NCI-H510A treated with DMSO at 0.1 percent for 48 hours (cell line): ENCODE measurements around the gene ATR.
"Not testable (repeated sequence)": the region's sequence is repeated elsewhere in the genome, so short reads cannot be mapped to it uniquely, and the experiment has no call there.

ENCODE experiments used
- DNase-seq: peaks from one replicate; lab custom pipeline; 2025; lab: John Stamatoyannopoulos, UW

The ATR gene

DNA sequence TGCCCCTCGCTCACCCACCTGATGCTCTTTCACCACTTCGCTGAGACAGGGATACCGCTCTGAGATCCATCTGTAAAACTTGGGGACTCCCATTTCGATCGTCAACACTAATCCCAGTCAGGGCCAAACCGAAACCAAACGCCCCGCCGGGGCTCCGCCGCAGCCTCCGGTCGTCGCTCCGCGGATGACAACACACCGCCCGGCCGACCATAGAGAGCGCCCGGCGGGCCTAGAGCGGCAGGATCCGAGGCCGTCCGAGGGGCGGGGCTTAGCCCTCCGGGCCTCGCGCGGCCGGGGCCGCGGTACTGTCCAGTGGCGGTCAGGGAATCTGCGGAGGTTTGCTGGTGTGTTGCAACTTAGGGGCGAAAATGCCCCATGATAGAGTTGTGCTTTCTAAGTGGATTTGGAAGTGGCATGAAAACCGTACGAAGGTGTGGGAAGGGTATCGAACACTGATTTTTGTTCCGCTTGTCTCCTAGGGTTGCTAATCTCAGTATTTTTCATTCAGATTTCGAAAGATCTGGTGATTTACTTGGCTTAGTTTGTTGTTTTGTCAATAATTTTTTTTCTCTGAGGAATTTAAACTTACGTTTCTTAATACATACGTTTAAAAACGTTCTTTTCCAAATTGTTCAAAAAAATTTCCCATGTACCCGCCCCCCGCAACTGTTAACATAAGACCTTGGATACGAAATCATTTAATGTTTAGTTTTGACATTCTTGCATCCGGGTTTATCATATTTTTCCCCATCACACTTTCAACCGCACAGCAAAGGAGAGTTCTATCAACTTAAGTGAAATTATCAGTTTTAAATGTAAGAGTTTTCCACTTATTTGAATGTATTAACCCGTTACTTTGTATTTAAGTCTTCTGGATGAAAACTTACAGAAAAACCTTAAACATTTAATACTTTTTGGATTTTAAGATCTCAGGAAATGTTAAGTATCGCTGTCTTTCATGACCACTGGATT, 130.4 kb downstream of the ATR start, which contains the start of gene XRN1:
Gene XRN1 (minus strand): TSS at position 186 of the 972 bp plus-strand sequence. CDS start 93 bp downstream, at position 93.
- DNase-seq = peak; percentile 64

- DNase-seq = no peak
These were observed 131.2 kb downstream of the ATR start for GRCh38 chr3:142447301-142447851.

GRCh38 chr3:142445816-142446254, 132.7 kb downstream of the ATR start:
- DNase-seq = no peak

DNA sequence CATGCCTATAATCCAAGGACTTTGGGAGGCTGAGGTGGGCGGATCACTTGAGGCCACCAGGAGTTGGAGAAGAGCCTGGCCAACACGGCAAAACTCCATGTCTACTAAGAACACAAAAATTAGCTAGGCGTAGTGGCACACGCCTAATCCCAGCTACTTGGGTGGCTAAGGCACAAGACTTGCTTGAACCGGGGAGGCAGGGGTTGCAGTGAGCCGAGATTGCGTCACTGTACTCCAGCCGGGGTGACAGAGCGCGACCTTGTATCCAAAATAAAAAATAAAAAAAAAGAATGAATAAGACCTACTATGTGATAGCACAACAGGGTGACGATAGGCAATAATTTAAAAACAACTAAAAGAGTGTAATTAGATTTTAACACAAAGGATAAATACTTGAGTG, 134.2 kb downstream of the ATR start:
- DNase-seq = no peak

- DNase-seq = not testable (repeated sequence)
These were observed 135.5 kb downstream of the ATR start for GRCh38 chr3:142443060-142443459.

- not testable (repeated sequence) for DNase-seq
These were observed 138.9 kb downstream of the ATR start for GRCh38 chr3:142439499-142440220.

DNA sequence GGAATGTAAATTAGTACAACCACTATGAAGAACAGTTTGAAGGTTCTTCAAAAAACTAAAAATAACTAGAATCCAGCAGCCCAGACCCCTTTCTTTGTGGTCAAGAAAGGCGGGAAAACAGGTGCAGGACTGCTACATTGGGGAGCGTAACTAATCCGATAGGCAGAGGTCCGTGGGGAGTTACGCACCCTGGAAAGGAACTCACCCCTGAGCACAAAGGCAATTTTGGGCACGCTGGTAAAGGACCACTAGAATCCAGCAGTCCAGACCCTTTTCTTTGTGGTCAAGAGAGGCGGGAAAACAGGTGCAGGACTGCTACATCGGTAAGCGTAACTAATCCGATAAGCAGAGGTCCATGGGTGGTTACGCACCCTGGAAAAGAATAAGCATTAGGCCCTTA, 140.4 kb downstream of the ATR start:
- not testable (repeated sequence) for DNase-seq

GRCh38 chr3:142436951-142437585, 141.5 kb downstream of the ATR start:
- DNase-seq = no peak

DNA sequence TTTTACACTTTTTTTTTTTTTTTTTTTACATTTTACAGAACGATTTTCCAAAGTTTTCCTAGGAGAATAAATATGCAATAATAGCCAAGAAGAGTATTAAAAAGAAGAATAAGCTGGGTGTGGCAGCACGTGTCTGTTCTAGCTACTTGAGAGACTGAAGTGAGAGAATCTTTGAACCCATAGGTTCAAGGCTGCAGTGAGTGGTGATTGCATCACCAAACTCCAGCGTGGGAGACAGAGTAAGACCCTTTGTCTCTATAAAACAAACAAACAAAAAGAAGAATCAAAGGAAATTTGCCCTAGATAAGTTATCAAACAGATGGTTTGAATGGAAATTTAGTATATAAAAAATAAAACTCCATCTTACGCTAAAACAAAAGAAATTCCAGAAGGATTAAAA, 144.0 kb downstream of the ATR start:
- no peak for DNase-seq

GRCh38 chr3:142433110-142433509, 145.4 kb downstream of the ATR start:
- no peak for DNase-seq

GRCh38 chr3:142429582-142429981, 149.0 kb downstream of the ATR start:
- no peak for DNase-seq

- no peak for DNase-seq
These were observed 153.8 kb downstream of the ATR start for GRCh38 chr3:142424754-142425153.

DNA sequence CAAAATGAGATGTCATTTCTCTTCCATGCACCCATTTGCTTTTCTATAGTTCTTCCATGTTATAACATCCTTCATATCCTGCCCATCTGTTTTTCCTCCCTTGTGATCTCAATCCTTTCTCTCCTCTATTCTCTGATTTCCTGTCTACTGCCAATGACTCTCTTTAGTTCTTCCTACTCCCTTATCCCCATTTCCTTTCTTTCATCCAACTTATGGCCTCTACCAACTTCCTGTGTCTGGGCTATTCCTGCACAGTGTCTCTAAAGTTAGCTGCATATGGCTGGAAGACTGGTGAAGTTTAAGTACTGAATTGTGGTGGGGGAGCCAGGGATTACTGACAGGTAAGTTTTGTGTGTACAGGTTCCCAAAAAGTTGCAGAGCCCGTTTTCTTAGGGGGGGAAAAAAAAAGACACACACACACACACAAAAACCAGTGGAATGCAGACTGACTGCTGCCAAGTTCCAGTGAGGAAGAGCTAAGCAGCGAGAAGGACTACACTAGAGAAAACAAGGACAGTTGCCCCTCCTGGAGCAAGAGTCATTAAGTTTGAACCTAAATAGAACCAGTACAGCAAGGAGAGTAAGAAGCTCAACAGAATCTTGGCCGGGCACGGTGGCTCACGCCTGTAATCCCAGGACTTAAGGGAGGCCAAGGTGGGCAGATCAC, 159.5 kb downstream of the ATR start:
- DNase-seq = no peak

GRCh38 chr3:142417302-142417701, 161.2 kb downstream of the ATR start:
- no peak for DNase-seq

DNA sequence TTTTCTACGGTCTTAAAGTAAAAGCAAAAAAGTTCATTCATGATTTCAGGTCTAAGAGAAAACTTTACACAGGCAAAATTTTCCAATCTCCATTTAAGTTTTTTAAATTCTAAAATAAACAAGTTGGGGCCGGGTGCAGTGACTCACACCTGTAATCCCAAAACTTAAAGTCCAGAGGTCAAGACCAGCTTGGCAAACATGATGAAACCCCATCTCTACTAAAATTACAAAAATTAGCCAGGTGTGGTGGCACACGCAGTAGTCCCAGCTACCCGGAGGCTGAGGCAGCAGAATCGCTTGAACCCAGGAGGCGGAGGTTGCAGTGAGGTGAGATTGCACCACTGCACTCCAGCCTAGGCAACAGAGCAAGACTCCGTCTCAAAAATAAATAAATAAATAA, 178.0 kb downstream of the ATR start:
- not testable (repeated sequence) for DNase-seq
